ENCODE data around the gene ZNF710.

Gene ZNF710

GRCh38 chr15:90124507-90124906, 123.4 kb downstream of the ZNF710 start:
- H3K27ac ChIP-seq (replicated peaks): no peak overlapping the region
- no peak for TF ChIP-seq CTCF (IDR thresholded peaks at IDR 0.05; ENCODE audit: insufficient read depth, low read length)
- TF ChIP-seq REST (IDR thresholded peaks at IDR 0.05; ENCODE audit: insufficient replicate concordance, low read depth): no peak
- TF ChIP-seq GABPA (IDR thresholded peaks at IDR 0.05; ENCODE audit: low read depth): no peak
- no peak for TF ChIP-seq POLR2AphosphoS5 (IDR thresholded peaks at IDR 0.05; ENCODE audit: low read depth)
- no peak for TF ChIP-seq SPI1 (IDR thresholded peaks at IDR 0.05; ENCODE audit: borderline replicate concordance, low read depth)
- no peak for DNase-seq (ENCODE audit: low read depth in 1 of 2, low spot score in 1 of 2)
- no peaks in the 10 kb centered on the region for H3K27me3 ChIP-seq (ENCODE audit: insufficient read depth, poor library complexity, severe bottlenecking)
- no peak overlapping the region for H3K4me3 ChIP-seq (replicated peaks; ENCODE audit: insufficient read depth, low read length)

- TF ChIP-seq POLR2AphosphoS5 (IDR thresholded peaks at IDR 0.05; ENCODE audit: low read depth) (no peak), SPI1 (IDR thresholded peaks at IDR 0.05; ENCODE audit: borderline replicate concordance, low read depth) (no peak), CTCF (IDR thresholded peaks at IDR 0.05; ENCODE audit: insufficient read depth, low read length) (no peak), REST (IDR thresholded peaks at IDR 0.05; ENCODE audit: insufficient replicate concordance, low read depth) (no peak), GABPA (IDR thresholded peaks at IDR 0.05; ENCODE audit: low read depth) (no peak)
- Histone ChIP-seq H3K4me3 (replicated peaks; ENCODE audit: insufficient read depth, low read length) (no peak overlapping the region), H3K27ac (replicated peaks) (no peak overlapping the region), H3K27me3 (ENCODE audit: insufficient read depth, poor library complexity, severe bottlenecking) (no peaks in the 10 kb centered on the region)
- DNase-seq (ENCODE audit: low read depth in 1 of 2, low spot score in 1 of 2): no peak
Measured at GRCh38 chr15:90126022-90126421, 124.9 kb downstream of the ZNF710 start.

- H3K4me3 ChIP-seq (replicated peaks; ENCODE audit: insufficient read depth, low read length): no peak overlapping the region
- H3K27ac ChIP-seq (replicated peaks): no peak overlapping the region
- DNase-seq (ENCODE audit: low read depth in 1 of 2, low spot score in 1 of 2): no peak
- TF ChIP-seq SPI1 (IDR thresholded peaks at IDR 0.05; ENCODE audit: borderline replicate concordance, low read depth) (no peak), GABPA (IDR thresholded peaks at IDR 0.05; ENCODE audit: low read depth) (no peak), CTCF (IDR thresholded peaks at IDR 0.05; ENCODE audit: insufficient read depth, low read length) (no peak), REST (IDR thresholded peaks at IDR 0.05; ENCODE audit: insufficient replicate concordance, low read depth) (no peak), POLR2AphosphoS5 (IDR thresholded peaks at IDR 0.05; ENCODE audit: low read depth) (no peak)
- H3K27me3 ChIP-seq (ENCODE audit: insufficient read depth, poor library complexity, severe bottlenecking): no peaks in the 10 kb centered on the region
Measured at GRCh38 chr15:90126596-90127435, 125.7 kb downstream of the ZNF710 start.

Data from HL-60 (cell line).